ENCODE results near the gene SLAMF9.

SLAMF9 gene

DNA sequence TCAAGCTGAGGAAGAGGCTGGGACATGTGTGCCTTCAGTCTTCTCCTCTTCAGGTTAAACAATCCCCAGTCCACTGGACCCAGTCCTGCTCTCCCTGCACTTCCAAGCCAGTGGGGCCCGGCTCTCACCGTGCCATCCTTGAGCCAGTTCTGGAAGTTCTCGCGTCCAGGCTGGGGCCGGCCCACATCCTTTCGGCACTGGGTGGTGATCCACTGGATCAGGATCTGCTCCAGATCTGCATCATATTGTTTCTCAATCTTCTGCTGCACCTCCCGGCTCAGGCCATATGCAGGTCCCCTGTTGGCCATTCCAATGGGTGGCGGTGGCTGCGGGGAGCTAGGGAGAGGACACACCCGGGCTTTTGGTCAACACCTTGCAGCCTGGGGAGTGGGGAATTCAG lies 33.8 kb downstream of the SLAMF9 start:
- no peak for DNase-seq (ENCODE audit: extremely low spot score)
- CTCF ChIA-PET: no interaction called here
- TF ChIP-seq, protein P1, sequence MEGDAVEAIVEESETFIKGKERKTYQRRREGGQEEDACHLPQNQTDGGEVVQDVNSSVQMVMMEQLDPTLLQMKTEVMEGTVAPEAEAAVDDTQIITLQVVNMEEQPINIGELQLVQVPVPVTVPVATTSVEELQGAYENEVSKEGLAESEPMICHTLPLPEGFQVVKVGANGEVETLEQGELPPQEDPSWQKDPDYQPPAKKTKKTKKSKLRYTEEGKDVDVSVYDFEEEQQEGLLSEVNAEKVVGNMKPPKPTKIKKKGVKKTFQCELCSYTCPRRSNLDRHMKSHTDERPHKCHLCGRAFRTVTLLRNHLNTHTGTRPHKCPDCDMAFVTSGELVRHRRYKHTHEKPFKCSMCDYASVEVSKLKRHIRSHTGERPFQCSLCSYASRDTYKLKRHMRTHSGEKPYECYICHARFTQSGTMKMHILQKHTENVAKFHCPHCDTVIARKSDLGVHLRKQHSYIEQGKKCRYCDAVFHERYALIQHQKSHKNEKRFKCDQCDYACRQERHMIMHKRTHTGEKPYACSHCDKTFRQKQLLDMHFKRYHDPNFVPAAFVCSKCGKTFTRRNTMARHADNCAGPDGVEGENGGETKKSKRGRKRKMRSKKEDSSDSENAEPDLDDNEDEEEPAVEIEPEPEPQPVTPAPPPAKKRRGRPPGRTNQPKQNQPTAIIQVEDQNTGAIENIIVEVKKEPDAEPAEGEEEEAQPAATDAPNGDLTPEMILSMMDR (IDR thresholded peaks at IDR 0.05; ENCODE audit: control extremely low read depth, extremely low read depth, low read depth, missing control alignments): no peak
- POLR2A ChIA-PET: no interaction called here

DNA sequence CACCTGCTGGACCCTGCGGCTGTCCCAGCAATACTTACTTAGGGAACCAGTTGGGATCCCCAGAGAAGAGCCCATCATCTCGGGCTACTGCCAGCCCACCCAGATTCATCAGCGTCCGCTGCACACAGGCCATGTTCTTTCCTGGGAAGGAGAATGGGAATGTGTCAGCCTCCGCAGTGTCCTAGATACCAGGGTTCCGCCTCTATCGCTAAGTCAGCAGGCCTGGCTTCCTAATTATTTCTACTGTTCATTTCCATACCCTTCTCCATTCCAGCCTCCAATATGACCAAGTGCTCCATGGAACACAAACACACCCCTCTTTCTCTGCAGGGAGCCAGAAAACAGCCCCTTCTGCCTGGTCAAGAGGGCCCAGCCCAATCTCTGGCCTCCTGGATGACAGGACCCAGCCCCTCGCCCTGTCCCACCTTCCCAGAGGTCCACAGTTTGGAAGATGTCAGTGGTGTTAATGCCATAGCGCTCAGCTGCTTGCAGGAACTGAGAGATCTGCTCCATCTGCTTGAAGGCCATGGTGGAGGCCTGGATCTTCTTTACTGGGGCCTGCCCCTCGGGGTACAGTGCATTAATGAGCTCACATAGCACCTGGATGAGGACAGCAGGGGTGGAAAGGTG lies 34.7 kb downstream of the SLAMF9 start:
- CTCF ChIA-PET: interaction anchor here (0.7 to 1.0 kb wide), 2 partner anchors 8 to 26 kb away, joined by 3 read pairs; no protein-coding TSS in a partner anchor
- DNase-seq (ENCODE audit: extremely low spot score): no peak
- TF ChIP-seq, protein P1 (IDR thresholded peaks at IDR 0.05; ENCODE audit: control extremely low read depth, extremely low read depth, low read depth, missing control alignments): no peak
- POLR2A ChIA-PET: no interaction called here

DNA sequence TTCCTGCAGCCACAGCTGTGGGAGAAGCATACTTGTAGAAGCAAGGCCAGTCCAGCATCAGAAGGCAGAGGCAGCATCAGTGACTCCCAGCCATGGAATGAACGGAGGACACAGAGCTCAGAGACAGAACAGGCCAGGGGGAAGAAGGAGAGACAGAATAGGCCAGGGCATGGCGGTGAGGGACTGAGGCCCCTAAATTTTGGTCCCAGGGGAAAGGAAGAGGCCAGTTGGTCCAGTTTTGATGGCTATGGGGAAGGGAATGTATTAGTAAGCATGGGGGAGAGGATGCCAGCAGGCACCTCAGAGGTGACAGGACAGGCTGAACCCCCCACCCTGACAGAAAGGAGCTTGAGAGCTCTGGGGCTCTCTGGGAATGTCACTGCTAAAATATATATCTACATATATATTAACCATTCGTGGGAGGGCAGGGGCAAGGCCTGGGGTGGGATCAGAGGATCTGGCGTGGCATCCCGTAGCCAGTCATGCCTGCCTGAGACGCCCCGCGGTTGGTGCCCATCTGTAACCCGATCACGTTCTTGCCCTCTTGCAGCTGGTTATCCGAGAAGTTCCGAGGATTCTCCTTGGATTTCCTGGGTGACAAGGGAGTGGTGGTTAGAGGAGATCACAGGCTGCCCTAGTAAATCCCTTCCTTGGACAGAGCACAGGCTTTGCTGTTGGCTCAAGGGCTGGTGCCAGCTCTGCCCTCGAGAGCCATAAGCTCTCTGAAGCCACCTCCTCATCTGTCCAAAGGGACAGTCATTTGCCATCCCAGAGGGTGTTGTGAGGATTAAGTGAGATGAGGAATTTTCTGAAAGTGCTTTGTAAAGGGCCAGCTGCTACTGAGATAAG lies 35.5 kb downstream of the SLAMF9 start:
- no peak for DNase-seq (ENCODE audit: extremely low spot score)
- CTCF ChIA-PET: interaction anchor here (0.7 to 1.0 kb wide), 2 partner anchors 9 to 26 kb away, joined by 3 read pairs; no protein-coding TSS in a partner anchor
- TF ChIP-seq, protein P1 (IDR thresholded peaks at IDR 0.05; ENCODE audit: control extremely low read depth, extremely low read depth, low read depth, missing control alignments): no peak

DNA sequence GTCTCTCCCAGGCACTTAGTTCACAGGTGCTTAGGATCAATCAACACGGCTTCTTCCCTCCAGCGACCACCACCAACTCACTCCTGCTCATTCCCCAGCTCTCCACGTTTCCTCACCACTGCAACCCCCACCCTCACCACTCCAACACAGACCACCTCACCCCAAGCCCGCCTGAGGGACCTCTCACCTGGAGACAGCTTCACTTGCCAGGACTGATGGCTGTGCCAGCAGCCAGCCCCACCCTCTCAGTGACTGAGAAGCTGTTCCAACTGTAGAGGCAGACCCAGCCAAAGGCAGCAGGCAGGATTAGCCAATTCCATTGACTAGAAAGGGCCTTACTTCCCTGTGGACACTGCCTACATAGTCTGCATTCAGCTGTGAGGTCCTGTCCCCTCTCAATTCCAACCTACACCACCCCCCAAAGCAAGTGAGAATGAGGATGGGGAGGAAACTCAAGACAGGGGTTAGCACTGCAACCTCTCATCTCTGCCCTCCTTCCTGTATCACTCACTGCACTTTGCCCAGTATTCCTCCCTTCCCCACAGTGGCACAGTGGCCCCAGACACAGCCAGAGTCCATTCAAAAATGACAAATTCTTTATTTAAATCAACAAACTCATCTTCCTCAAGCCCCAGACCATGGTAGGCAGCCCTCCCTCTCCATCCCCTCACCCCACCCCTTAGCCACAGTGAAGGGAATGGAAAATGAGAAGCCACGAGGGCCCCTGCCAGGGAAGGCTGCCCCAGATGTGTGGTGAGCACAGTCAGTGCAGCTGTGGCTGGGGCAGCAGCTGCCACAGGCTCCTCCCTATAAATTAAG lies 36.3 kb downstream of the SLAMF9 start:
- CTCF ChIA-PET: no interaction called here
- POLR2A ChIA-PET: no interaction called here

More for the DNA sequence above, 35.5 kb downstream of the SLAMF9 start:
- POLR2A ChIA-PET: no interaction called here

DNA sequence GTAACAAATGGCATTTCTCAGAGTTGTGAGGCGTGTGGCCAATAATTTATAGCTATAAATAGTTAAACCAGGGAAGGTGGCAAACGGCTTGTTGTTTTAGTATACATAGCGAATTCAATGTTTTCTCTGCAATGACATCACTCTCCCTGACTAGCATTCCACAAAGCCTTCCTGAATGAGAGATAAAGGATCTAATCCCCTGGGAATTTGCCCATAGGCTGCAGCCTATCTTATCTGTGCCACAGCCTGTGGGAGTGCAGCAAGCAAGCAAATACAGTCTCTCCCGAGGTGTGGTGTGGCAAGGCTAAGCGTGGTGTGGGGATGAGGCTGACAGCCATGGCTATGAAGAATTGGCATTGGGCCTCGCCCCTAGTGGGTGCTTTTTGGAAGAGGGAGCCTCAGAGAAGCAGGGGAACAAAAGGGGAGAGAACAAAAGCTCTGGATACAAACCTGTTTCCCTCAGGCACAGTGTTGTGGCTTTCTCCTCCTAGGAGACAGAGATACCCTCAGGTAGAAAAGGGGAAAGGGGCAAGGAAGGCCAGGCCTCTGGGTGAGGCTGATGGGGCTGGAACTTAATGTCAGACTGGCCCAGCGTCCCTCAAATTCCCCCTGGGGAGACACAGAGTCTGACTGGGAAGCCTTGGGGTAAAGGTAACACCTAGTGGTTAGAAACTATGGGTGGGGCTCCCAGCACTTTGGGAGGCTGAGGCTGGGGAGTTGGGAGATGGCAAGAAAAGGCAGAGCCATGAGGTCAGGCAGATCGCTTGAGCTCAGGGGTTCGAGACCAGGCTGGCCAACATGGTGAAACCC lies 37.6 kb downstream of the SLAMF9 start:
- no peak for DNase-seq (ENCODE audit: extremely low spot score)
- ChIA-PET CTCF (interaction anchor here (0.9 to 1.6 kb wide), 6 partner anchors 8 to 117 kb away, joined by 3 to 5 read pairs (median 3); no protein-coding TSS in a partner anchor), POLR2A (interaction anchor here (0.6 to 1.4 kb wide), 3 partner anchors 8 to 11 kb away, joined by 3 to 4 read pairs (median 3); partner anchors contain the start of gene TAGLN2)
- TF ChIP-seq, protein P1 (IDR thresholded peaks at IDR 0.05; ENCODE audit: control extremely low read depth, extremely low read depth, low read depth, missing control alignments): no peak

More for the DNA sequence above, 36.3 kb downstream of the SLAMF9 start:
- DNase-seq (ENCODE audit: extremely low spot score): no peak
- TF ChIP-seq, protein P1 (IDR thresholded peaks at IDR 0.05; ENCODE audit: control extremely low read depth, extremely low read depth, low read depth, missing control alignments): no peak
